NCI-H524 (cell line): Measurements from ENCODE around the gene HAUS8.

Source experiments
- DNase-seq, 2 experiments: peaks; one replicate each; lab custom pipeline; 2025; lab: John Stamatoyannopoulos, UW

The HAUS8 gene

GRCh38 chr19:17075864-17076542, 751 bp upstream of the HAUS8 start:
- DNase-seq, result peak in 1 of 2 experiments; percentile 50

- no peak for DNase-seq
These were observed 618 bp downstream of the HAUS8 start for GRCh38 chr19:17074634-17075034.

- no peak for DNase-seq
These were observed 1.2 kb downstream of the HAUS8 start for GRCh38 chr19:17073869-17074633.

- no peak for DNase-seq
These were observed 4.3 kb downstream of the HAUS8 start for GRCh38 chr19:17070912-17071311.

- DNase-seq, result no peak
These were observed 4.8 kb downstream of the HAUS8 start for GRCh38 chr19:17070421-17070820.

- no peak for DNase-seq
These were observed 6.1 kb downstream of the HAUS8 start for GRCh38 chr19:17069193-17069592.

- no peak for DNase-seq
These were observed 11.8 kb downstream of the HAUS8 start for GRCh38 chr19:17063428-17063827.

- no peak for DNase-seq
These were observed 13.6 kb downstream of the HAUS8 start for GRCh38 chr19:17061691-17062090.

GRCh38 chr19:17061205-17061604, 14.0 kb downstream of the HAUS8 start:
- DNase-seq, result no peak

GRCh38 chr19:17060802-17061201, 14.4 kb downstream of the HAUS8 start:
- DNase-seq, result no peak

- no peak for DNase-seq
These were observed 17.0 kb downstream of the HAUS8 start for GRCh38 chr19:17058236-17058635.

- DNase-seq, result no peak
These were observed 19.6 kb downstream of the HAUS8 start for GRCh38 chr19:17055636-17056035.

GRCh38 chr19:17054746-17055145, 20.5 kb downstream of the HAUS8 start:
- DNase-seq, result no peak

- peak in 1 of 2 experiments; percentile 39 for DNase-seq
These were observed 22.8 kb downstream of the HAUS8 start for GRCh38 chr19:17052439-17052838.

GRCh38 chr19:17049711-17050280, 25.5 kb downstream of the HAUS8 start:
- DNase-seq, result no peak

- DNase-seq, result no peak
These were observed 26.3 kb downstream of the HAUS8 start for GRCh38 chr19:17048885-17049453.

GRCh38 chr19:17045907-17046502, 29.2 kb downstream of the HAUS8 start:
- no peak for DNase-seq

- DNase-seq, result no peak
These were observed 31.5 kb downstream of the HAUS8 start for GRCh38 chr19:17043744-17044143.

GRCh38 chr19:17041976-17042375, 33.3 kb downstream of the HAUS8 start:
- no peak for DNase-seq

- DNase-seq, result no peak
These were observed 37.2 kb downstream of the HAUS8 start for GRCh38 chr19:17037966-17038500.

GRCh38 chr19:17037184-17037583, 38.1 kb downstream of the HAUS8 start:
- DNase-seq, result no peak

- no peak for DNase-seq
These were observed 38.6 kb downstream of the HAUS8 start for GRCh38 chr19:17036640-17037039.
